ENCODE data around the gene EIF3D.
A peak's percentile ranks its signal among the peaks of the same experiment; 100 is the strongest.

The EIF3D gene

GRCh38 chr22:36562261-36562835 is 33.4 kb upstream of the EIF3D start:
- Histone ChIP-seq H3K9me3 (ENCODE audit: control insufficient read depth, insufficient read depth, low read depth, low read length) (no peaks in the 10 kb centered on the region), H3K4me3 (ENCODE audit: low read depth, low read length) (no peak overlapping the region), H3K36me3 (ENCODE audit: control insufficient read depth in 2 of 2, insufficient read depth in 1 of 2, low read length in 2 of 2) (no peaks in the 10 kb centered on the region), H3K27ac (ENCODE audit: extremely low read depth, low read depth, low read length) (no peak overlapping the region), H3K4me1 (ENCODE audit: control insufficient read depth, insufficient read depth, low read length) (no peaks in the 10 kb centered on the region)
- ChIA-PET POLR2A (no interaction called here), CTCF (no interaction called here)
- TF ChIP-seq KLF9 (tag by site-specific recombination; IDR thresholded peaks at IDR 0.05; ENCODE audit: low read depth) (0 out of 2 replicates have a peak, but pooled peaks have one; percentile 38), ZSCAN16 (tag by site-specific recombination; IDR thresholded peaks at IDR 0.05) (no peak), ZSCAN23 (tag by site-specific recombination; IDR thresholded peaks at IDR 0.05) (no peak), IKZF3 (tag by site-specific recombination; IDR thresholded peaks at IDR 0.05) (no peak), ZNF747 (tag by site-specific recombination; IDR thresholded peaks at IDR 0.05) (no peak), ZNF274 (IDR thresholded peaks at IDR 0.05; ENCODE audit: low read length) (no peak), ZNF274 (tag by site-specific recombination; IDR thresholded peaks at IDR 0.05; ENCODE audit: borderline replicate concordance) (no peak), ZNF600 (tag by site-specific recombination; IDR thresholded peaks at IDR 0.05) (0 out of 2 replicates have a peak, but pooled peaks have one; percentile 45), ZNF560 (tag by site-specific recombination; IDR thresholded peaks at IDR 0.05; ENCODE audit: borderline replicate concordance) (no peak), ZFP3 (tag by site-specific recombination; IDR thresholded peaks at IDR 0.05; ENCODE audit: low read depth) (no peak), SALL2 (tag by site-specific recombination; IDR thresholded peaks at IDR 0.05; ENCODE audit: borderline replicate concordance) (no peak), ZNF561 (tag by site-specific recombination; IDR thresholded peaks at IDR 0.05; ENCODE audit: borderline replicate concordance) (no peak), ZNF398 (tag by site-specific recombination; IDR thresholded peaks at IDR 0.05) (no peak), ZNF121 (tag by site-specific recombination; IDR thresholded peaks at IDR 0.05) (no peak), ZNF785 (tag by site-specific recombination; IDR thresholded peaks at IDR 0.05) (no peak), KLF1 (tag by site-specific recombination; IDR thresholded peaks at IDR 0.05) (0 out of 2 replicates have a peak, but pooled peaks have one; percentile 17), ZNF140 (tag by site-specific recombination; IDR thresholded peaks at IDR 0.05) (no peak), ZNF169 (tag by site-specific recombination; IDR thresholded peaks at IDR 0.05) (no peak), HOXA7 (CRISPR knock-in tag; IDR thresholded peaks at IDR 0.05; ENCODE audit: borderline replicate concordance) (no peak), ZSCAN5A (tag by site-specific recombination; IDR thresholded peaks at IDR 0.05) (no peak), ZNF76 (tag by site-specific recombination; IDR thresholded peaks at IDR 0.05; ENCODE audit: borderline replicate concordance, low read depth) (no peak), GFI1B (tag by site-specific recombination; IDR thresholded peaks at IDR 0.05) (no peak), ZNF549 (tag by site-specific recombination; IDR thresholded peaks at IDR 0.05) (no peak), INSM2 (tag by site-specific recombination; IDR thresholded peaks at IDR 0.05) (no peak), ZNF416 (tag by site-specific recombination; IDR thresholded peaks at IDR 0.05) (no peak), ZBTB8A (tag by site-specific recombination; IDR thresholded peaks at IDR 0.05) (no peak), YY1 (tag by site-specific recombination; IDR thresholded peaks at IDR 0.05) (no peak)
- TF ChIP-seq, protein P1, sequence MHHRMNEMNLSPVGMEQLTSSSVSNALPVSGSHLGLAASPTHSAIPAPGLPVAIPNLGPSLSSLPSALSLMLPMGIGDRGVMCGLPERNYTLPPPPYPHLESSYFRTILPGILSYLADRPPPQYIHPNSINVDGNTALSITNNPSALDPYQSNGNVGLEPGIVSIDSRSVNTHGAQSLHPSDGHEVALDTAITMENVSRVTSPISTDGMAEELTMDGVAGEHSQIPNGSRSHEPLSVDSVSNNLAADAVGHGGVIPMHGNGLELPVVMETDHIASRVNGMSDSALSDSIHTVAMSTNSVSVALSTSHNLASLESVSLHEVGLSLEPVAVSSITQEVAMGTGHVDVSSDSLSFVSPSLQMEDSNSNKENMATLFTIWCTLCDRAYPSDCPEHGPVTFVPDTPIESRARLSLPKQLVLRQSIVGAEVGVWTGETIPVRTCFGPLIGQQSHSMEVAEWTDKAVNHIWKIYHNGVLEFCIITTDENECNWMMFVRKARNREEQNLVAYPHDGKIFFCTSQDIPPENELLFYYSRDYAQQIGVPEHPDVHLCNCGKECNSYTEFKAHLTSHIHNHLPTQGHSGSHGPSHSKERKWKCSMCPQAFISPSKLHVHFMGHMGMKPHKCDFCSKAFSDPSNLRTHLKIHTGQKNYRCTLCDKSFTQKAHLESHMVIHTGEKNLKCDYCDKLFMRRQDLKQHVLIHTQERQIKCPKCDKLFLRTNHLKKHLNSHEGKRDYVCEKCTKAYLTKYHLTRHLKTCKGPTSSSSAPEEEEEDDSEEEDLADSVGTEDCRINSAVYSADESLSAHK (tag by site-specific recombination; IDR thresholded peaks at IDR 0.05) = no peak
- TF ChIP-seq, protein P2, sequence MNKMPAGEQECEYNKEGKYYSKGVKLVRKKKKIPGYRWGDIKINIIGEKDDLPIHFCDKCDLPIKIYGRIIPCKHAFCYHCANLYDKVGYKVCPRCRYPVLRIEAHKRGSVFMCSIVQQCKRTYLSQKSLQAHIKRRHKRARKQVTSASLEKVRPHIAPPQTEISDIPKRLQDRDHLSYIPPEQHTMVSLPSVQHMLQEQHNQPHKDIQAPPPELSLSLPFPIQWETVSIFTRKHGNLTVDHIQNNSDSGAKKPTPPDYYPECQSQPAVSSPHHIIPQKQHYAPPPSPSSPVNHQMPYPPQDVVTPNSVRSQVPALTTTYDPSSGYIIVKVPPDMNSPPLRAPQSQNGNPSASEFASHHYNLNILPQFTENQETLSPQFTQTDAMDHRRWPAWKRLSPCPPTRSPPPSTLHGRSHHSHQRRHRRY (tag by site-specific recombination; IDR thresholded peaks at IDR 0.05) = no peak
- TF ChIP-seq, protein P3, sequence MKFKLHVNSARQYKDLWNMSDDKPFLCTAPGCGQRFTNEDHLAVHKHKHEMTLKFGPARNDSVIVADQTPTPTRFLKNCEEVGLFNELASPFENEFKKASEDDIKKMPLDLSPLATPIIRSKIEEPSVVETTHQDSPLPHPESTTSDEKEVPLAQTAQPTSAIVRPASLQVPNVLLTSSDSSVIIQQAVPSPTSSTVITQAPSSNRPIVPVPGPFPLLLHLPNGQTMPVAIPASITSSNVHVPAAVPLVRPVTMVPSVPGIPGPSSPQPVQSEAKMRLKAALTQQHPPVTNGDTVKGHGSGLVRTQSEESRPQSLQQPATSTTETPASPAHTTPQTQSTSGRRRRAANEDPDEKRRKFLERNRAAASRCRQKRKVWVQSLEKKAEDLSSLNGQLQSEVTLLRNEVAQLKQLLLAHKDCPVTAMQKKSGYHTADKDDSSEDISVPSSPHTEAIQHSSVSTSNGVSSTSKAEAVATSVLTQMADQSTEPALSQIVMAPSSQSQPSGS (tag by site-specific recombination; IDR thresholded peaks at IDR 0.05; ENCODE audit: low read depth) = no peak
